ENCODE results near the gene NDUFAF8.

GRCh38 chr17:81252987-81253329 lies 13.8 kb downstream of the NDUFAF8 start:
- TF ChIP-seq, protein P1, sequence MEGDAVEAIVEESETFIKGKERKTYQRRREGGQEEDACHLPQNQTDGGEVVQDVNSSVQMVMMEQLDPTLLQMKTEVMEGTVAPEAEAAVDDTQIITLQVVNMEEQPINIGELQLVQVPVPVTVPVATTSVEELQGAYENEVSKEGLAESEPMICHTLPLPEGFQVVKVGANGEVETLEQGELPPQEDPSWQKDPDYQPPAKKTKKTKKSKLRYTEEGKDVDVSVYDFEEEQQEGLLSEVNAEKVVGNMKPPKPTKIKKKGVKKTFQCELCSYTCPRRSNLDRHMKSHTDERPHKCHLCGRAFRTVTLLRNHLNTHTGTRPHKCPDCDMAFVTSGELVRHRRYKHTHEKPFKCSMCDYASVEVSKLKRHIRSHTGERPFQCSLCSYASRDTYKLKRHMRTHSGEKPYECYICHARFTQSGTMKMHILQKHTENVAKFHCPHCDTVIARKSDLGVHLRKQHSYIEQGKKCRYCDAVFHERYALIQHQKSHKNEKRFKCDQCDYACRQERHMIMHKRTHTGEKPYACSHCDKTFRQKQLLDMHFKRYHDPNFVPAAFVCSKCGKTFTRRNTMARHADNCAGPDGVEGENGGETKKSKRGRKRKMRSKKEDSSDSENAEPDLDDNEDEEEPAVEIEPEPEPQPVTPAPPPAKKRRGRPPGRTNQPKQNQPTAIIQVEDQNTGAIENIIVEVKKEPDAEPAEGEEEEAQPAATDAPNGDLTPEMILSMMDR (IDR thresholded peaks at IDR 0.05), result no peak
- TF ChIP-seq EZH2 (IDR thresholded peaks at IDR 0.05; ENCODE audit: borderline replicate concordance, insufficient read depth, low read depth, low read length, poor library complexity, severe bottlenecking), result no peak

Measured in B cell (primary cell).